GM18520 (cell line): ENCODE results near the gene ARL17A.
"Not testable (repeated sequence)": the region's sequence is repeated elsewhere in the genome, so short reads cannot be mapped to it uniquely, and the experiment has no call there.

Experiments
- ATAC-seq: cut with Tn5 transposase; IDR thresholded peaks from one replicate; pipeline ENCODE4 v1.9.1; 2021; ENCODE audit not compliant: unreplicated experiment

ARL17A gene

GRCh38 chr17:46579083-46580075, at the start of gene ARL17A:
Gene ARL17A (minus strand): TSS chr17:46579691. CDS start chr17:46576322, 3,369 bp downstream.
- ATAC-seq, result peak; percentile 78

- not testable (repeated sequence) for ATAC-seq
Observed at GRCh38 chr17:46628753-46629436, 49.4 kb upstream of the ARL17A start.

GRCh38 chr17:46627452-46627851, 48.0 kb upstream of the ARL17A start:
- ATAC-seq, result not testable (repeated sequence)

- ATAC-seq, result not testable (repeated sequence)
Observed at GRCh38 chr17:46624726-46625125, 45.2 kb upstream of the ARL17A start.

- ATAC-seq, result not testable (repeated sequence)
Observed at GRCh38 chr17:46623790-46624189, 44.3 kb upstream of the ARL17A start.

- ATAC-seq, result not testable (repeated sequence)
Observed at GRCh38 chr17:46618975-46619374, 39.5 kb upstream of the ARL17A start.

- ATAC-seq, result not testable (repeated sequence)
Observed at GRCh38 chr17:46617121-46617520, 37.6 kb upstream of the ARL17A start.

- ATAC-seq, result not testable (repeated sequence)
Observed at GRCh38 chr17:46613876-46614275, 34.4 kb upstream of the ARL17A start.

GRCh38 chr17:46611304-46611703, 31.8 kb upstream of the ARL17A start:
- not testable (repeated sequence) for ATAC-seq

- ATAC-seq, result peak; percentile 83
Observed at GRCh38 chr17:46603125-46603524, 23.6 kb upstream of the ARL17A start.

- not testable (repeated sequence) for ATAC-seq
Observed at GRCh38 chr17:46600767-46601166, 21.3 kb upstream of the ARL17A start.

GRCh38 chr17:46598344-46598931, 18.9 kb upstream of the ARL17A start:
- ATAC-seq, result not testable (repeated sequence)

- ATAC-seq, result peak; percentile 43
Observed at GRCh38 chr17:46591332-46591731, 11.8 kb upstream of the ARL17A start.

- peak; percentile 54 for ATAC-seq
Observed at GRCh38 chr17:46590157-46591146, 11.0 kb upstream of the ARL17A start, which contains the start of gene NSF. Gene NSF (plus strand): TSS chr17:46590669. CDS start chr17:46590776, 107 bp downstream.

GRCh38 chr17:46585444-46585843, 6.0 kb upstream of the ARL17A start:
- not testable (repeated sequence) for ATAC-seq

GRCh38 chr17:46580082-46580481, 591 bp upstream of the ARL17A start:
- ATAC-seq, result not testable (repeated sequence)

- not testable (repeated sequence) for ATAC-seq
Observed at GRCh38 chr17:46571796-46572195, 7.7 kb downstream of the ARL17A start.

- ATAC-seq, result not testable (repeated sequence)
Observed at GRCh38 chr17:46566980-46567379, 12.5 kb downstream of the ARL17A start.

GRCh38 chr17:46566284-46566683, 13.2 kb downstream of the ARL17A start:
- ATAC-seq, result not testable (repeated sequence)

GRCh38 chr17:46560048-46560447, 19.4 kb downstream of the ARL17A start:
- ATAC-seq, result not testable (repeated sequence)
